GM20000 (cell line): ENCODE measurements around the gene IGFBPL1.

Experiments used
- DNase-seq: peaks from one replicate; pipeline ENCODE4 v3.0.0; 2012; ENCODE audit warnings: low spot score
- TF ChIP-seq, protein P1 (sequence below): IDR thresholded peaks from 2 replicates; pipeline ENCODE4 v1.5.1; 2012; ENCODE audit warnings: mild to moderate bottlenecking, control low read depth; ENCODE audit errors: extremely low read depth, missing control alignments

Gene IGFBPL1

DNA sequence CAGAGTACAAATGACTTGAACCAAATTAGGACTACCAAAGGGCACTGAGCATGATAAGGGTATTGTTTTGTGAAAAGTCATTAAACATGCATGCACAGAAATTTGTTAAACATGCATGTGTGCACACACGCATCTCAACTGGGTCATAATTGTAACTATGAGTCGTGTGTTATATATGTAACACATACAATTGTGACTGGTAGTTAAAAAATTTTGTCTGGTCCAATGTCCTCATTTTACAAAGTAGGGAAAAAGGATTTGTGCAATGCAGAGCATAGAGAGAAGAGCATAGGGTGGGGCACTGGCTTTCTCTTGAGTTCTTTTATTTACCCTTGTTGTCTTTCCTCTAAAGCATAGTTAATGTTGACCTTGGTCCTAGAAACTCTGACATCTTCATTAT lies 19.3 kb upstream of the IGFBPL1 start:
- TF ChIP-seq, protein P1, sequence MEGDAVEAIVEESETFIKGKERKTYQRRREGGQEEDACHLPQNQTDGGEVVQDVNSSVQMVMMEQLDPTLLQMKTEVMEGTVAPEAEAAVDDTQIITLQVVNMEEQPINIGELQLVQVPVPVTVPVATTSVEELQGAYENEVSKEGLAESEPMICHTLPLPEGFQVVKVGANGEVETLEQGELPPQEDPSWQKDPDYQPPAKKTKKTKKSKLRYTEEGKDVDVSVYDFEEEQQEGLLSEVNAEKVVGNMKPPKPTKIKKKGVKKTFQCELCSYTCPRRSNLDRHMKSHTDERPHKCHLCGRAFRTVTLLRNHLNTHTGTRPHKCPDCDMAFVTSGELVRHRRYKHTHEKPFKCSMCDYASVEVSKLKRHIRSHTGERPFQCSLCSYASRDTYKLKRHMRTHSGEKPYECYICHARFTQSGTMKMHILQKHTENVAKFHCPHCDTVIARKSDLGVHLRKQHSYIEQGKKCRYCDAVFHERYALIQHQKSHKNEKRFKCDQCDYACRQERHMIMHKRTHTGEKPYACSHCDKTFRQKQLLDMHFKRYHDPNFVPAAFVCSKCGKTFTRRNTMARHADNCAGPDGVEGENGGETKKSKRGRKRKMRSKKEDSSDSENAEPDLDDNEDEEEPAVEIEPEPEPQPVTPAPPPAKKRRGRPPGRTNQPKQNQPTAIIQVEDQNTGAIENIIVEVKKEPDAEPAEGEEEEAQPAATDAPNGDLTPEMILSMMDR, result no peak
- DNase-seq, result no peak

DNA sequence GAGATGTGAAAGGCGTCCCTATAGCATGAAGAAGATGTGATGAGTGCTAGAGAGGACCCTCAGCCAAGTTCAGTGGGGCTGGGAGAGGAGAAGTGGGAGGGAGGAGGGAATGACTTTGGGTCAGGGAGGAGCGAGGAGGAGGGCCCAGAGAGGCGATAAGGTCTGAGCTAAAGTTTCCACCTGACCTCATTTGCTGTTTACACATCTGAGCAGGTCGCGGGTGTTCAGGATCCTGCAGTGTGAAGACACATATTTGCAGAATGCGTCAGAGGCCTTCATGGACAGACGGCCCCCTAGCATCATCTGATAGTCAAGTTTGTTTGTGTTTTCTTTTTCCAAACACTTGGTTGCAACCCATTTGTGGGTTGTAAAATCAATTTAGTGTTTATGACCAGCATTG lies 18.9 kb upstream of the IGFBPL1 start:
- DNase-seq, result no peak
- TF ChIP-seq, protein P1, result no peak

DNA sequence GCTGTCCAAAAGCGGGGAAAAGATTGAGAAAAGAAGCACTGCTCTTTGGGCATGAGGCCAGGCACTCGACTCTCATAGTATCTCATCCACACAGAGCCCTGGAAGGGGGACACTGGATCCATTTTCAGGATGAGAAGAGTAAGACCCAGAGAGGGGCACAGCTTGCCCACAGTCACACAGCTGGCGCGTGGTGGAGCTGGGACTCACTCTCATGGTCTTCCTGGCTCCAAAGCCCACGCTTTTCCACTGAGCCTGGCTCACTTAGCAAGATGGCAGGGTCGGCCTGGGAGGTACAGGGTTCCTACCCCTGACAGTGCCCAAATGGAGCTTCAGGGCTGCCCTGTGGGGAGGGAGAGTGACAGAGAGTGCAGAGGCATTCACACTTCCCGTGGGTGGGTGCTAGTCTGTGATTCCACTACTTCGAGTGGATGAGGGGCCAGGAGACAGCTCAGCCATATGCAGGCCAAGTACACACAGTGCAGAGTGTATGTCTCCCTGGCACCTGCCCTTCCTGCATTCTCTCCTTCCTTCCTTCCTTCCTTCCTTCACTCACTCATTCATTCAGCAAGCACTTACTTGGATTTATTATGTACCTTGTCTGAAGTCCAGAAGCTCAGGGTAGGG lies 18.3 kb upstream of the IGFBPL1 start:
- no peak for DNase-seq
- TF ChIP-seq, protein P1, result no peak

DNA sequence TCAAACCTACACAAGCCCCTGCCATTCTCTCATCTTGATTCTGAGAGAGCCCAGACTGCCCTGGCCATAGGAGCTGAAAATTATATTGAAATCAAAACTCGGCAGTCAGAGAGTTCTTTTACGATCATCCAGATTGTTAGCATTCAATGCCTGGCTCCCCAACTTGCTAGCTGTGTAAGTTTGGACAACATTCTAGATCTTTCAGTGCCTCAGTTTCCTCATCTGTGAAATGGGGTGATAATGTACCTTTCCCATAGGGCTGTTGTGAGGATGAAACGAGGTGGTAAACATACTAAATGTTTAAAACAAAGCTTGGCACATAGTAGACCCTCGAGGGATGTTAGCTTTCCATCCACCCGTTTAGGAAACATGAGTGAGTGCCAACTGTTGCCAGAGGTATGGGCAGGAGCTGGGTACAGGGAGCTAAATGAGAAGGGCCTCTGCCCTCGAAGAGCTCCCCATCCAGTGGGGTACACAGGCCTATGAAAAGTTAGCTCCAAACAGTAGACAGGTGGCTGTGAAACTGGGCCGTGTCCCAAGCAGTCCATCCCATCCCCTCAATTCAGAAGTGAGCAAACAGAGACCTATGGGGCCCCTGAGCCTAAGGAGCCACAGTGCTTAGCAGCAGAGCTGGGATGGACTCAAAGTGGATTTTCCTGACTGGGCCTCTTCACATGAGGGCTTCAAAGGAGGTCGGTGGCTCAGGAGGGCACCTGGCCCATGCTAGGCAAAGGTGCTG lies 17.3 kb upstream of the IGFBPL1 start:
- TF ChIP-seq, protein P1, result no peak

DNA sequence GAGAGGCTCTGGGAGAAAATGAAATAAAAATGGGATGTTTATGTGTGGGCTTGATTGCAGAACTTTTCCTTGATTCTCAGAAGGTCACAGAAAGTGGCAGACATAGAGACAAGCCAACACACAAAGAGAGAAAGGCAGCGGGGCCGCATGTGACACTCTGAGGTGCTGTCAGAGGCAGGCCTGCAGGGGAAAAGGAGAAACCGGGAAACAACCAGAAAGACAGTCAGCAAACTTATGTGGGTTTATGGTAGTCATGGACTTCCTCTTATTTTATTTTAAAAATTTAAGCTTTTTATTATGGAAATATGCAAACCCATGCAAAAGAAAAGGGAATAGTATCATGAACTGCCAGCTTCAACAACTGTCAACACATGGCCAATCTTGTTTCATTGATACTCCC lies 16.3 kb upstream of the IGFBPL1 start:
- no peak for DNase-seq
- TF ChIP-seq, protein P1, result no peak

More for the DNA sequence above, 17.3 kb upstream of the IGFBPL1 start:
- DNase-seq, result no peak

DNA sequence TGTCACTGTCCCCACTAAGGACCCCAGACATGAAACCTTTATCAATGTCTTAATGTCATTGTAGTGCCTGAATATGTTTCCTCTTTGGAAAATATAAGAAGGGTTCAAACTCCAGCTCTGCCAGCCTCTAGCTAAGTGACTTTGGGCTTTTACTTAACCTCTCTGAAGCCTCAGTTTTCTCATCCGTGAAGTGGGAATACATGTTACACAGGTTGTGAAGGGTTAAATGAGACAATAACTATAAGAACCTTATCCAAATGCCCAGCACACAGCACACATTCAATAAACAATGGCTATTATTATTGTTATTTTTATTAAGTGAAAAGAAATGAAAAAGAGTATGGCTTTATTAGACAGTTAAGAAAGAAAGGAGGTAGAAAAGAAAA lies 15.7 kb upstream of the IGFBPL1 start:
- TF ChIP-seq, protein P1, result no peak
- DNase-seq, result no peak

DNA sequence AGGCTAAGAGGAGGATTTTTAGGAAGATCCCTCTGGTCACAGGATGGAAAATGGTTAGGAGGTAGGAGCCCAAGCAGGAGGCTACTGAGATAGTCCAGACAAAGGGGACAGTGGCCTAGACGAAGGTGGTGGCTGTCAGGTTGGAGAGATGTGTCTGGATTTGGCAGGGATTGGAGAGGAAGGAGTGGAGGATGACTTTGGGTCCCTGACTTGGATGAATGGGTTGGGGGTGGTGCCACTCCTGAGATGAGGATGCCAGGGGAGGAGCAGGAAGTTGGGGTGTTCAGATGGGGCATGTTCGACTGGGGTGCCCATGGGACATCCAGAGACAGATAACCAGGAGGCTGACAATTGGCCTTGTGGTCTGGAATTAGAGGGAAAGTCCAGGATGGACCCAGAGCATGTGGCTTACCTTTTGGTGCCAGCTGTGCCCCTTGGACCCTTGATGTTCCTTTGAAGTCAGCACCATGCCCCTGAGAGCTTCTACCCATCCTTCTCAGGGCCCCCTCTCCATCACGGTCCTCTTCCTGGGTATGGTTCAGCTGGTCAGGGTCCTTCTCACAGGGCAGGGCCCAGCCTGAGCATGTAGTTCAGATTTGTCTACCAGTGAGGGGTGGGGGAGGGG lies 15.1 kb upstream of the IGFBPL1 start:
- DNase-seq, result no peak
- TF ChIP-seq, protein P1, result no peak
